H1 (cell line): ENCODE results near the gene DSE. TPM values are rescaled to one million over a fixed set of nuclear protein-coding genes. Genes with fewer than 3 reads are reported as not detected.

Experiments
- CTCF ChIA-PET: fragments of 300-600 bp; sonication (Branson Sonifier 250); formaldehyde crosslinking; loops from one replicate; lab custom pipeline; 2021; ENCODE audit not compliant: partially characterized antibody; lab: Charles Lee
- POLR2A ChIA-PET: fragments of 300-600 bp; sonication (Branson Sonifier 250); formaldehyde crosslinking; loops from one replicate; lab custom pipeline; 2021; ENCODE audit warnings: inconsistent platforms; ENCODE audit not compliant: partially characterized antibody; lab: Charles Lee
- DNase-seq, 2 experiments: peaks; one replicate each; pipeline versions ENCODE4 v3.0.0 to v3.0.0-alpha.2; 2010 to 2022; ENCODE audit warnings: low spot score in 2 of 2, low read depth in 1 of 2, mixed read lengths in 1 of 2
- FAIRE-seq: peaks from 2 replicates; lab custom pipeline; 2011; peaks lifted over from hg19 to GRCh38; lab: Jason Lieb, UNC
- H2AFZ ChIP-seq: 2 replicates; pipeline ENCODE4 v1.8.1; 2012; ENCODE audit warnings: low read length, inconsistent platforms
- H2AK5ac ChIP-seq: 2 replicates; pipeline ENCODE4 v1.6.1; 2013; ENCODE audit warnings: low read depth, low read length
- H2BK120ac ChIP-seq: replicated peaks from 2 replicates; pipeline ENCODE3; 2013; ENCODE audit warnings: low read depth, low read length, inconsistent platforms
- H2BK12ac ChIP-seq: 2 replicates; pipeline ENCODE4 v1.6.1; 2013; ENCODE audit warnings: low read depth, low read length
- H2BK15ac ChIP-seq: 2 replicates; pipeline ENCODE4 v1.6.1; 2013; ENCODE audit warnings: low read length
- H2BK20ac ChIP-seq: 2 replicates; pipeline ENCODE4 v1.6.1; 2013; ENCODE audit warnings: low read length
- H2BK5ac ChIP-seq: 2 replicates; pipeline ENCODE4 v1.6.1; 2013; ENCODE audit warnings: low read depth, low read length
- H3K14ac ChIP-seq: 2 replicates; pipeline ENCODE4 v1.6.1; 2013; ENCODE audit warnings: inconsistent platforms; ENCODE audit not compliant: insufficient read length
- H3K18ac ChIP-seq: 2 replicates; pipeline ENCODE4 v1.6.1; 2013; ENCODE audit warnings: low read length; ENCODE audit errors: extremely low read depth
- H3K23ac ChIP-seq: 2 replicates; pipeline ENCODE4 v1.6.1; 2013; ENCODE audit warnings: inconsistent platforms; ENCODE audit not compliant: insufficient read length
- H3K23me2 ChIP-seq: 2 replicates; pipeline ENCODE4 v1.6.1; 2013; ENCODE audit warnings: low read depth, low read length
- H3K27ac ChIP-seq: 2 replicates; pipeline ENCODE4 v1.6.1; 2011; ENCODE audit warnings: low read depth, low read length, inconsistent platforms
- H3K27me3 ChIP-seq, 4 experiments: replicated peaks in 1 of 4; 1 replicate in 1 of 4; 2 replicates in 3 of 4; pipeline versions ENCODE4 v1.6.1 to v1.8.1; 2011 to 2013; ENCODE audit warnings: low read length in 3 of 4, mild to moderate bottlenecking in 3 of 4, inconsistent platforms in 2 of 4, mixed read lengths in 2 of 4, moderate library complexity in 1 of 4; ENCODE audit not compliant: control insufficient read depth in 3 of 4, insufficient read depth in 3 of 4; ENCODE audit errors: extremely low read depth in 1 of 4
- H3K36me3 ChIP-seq, 4 experiments: 2 replicates each; pipeline versions ENCODE4 v1.6.1 to v1.8.1; 2011 to 2013; ENCODE audit warnings: mild to moderate bottlenecking in 4 of 4, low read length in 3 of 4, moderate library complexity in 2 of 4, control low read depth in 1 of 4, inconsistent platforms in 1 of 4; ENCODE audit not compliant: insufficient read depth in 4 of 4, control insufficient read depth in 2 of 4
- H3K4ac ChIP-seq: replicated peaks from 2 replicates; pipeline ENCODE3; 2013; ENCODE audit warnings: low read length, low read depth, mixed read lengths, inconsistent platforms; ENCODE audit not compliant: insufficient read length
- H3K4me1 ChIP-seq, 4 experiments: replicated peaks in 1 of 4; 1 replicate in 1 of 4; 2 replicates in 3 of 4; pipeline versions ENCODE4 v1.6.1 to v1.8.1; 2011 to 2013; ENCODE audit warnings: low read length in 3 of 4, inconsistent platforms in 2 of 4, mixed read lengths in 1 of 4; ENCODE audit not compliant: insufficient read depth in 4 of 4, control insufficient read depth in 3 of 4
- H3K4me2 ChIP-seq, 2 experiments: 2 replicates each; pipeline versions ENCODE4 v1.6.1 to v1.8.1; 2011 to 2013; ENCODE audit warnings: low read depth in 2 of 2, low read length in 2 of 2, control low read depth in 1 of 2, inconsistent platforms in 1 of 2, mild to moderate bottlenecking in 1 of 2; ENCODE audit not compliant: insufficient read depth in 1 of 2
- H3K4me3 ChIP-seq, 4 experiments: fragments of 200-600, 300-600 bp in 1 of 4; sonication (generic), shearing (Covaris generic), sonication (Bioruptor Twin) in 1 of 4; 2 replicates each; pipeline versions ENCODE4 v1.5.1 to v1.8.1; 2011 to 2016; ENCODE audit warnings: low read length in 4 of 4, low read depth in 3 of 4, control low read depth in 2 of 4, inconsistent platforms in 2 of 4, mild to moderate bottlenecking in 2 of 4, mixed read lengths in 1 of 4, moderate library complexity in 1 of 4; ENCODE audit not compliant: insufficient read depth in 2 of 4; ENCODE audit errors: extremely low read depth in 1 of 4
- H3K56ac ChIP-seq: replicated peaks from 2 replicates; pipeline ENCODE3; 2013; ENCODE audit warnings: low read depth, mild to moderate bottlenecking, mixed read lengths, low read length, inconsistent platforms; ENCODE audit not compliant: insufficient read length
- H3K79me1 ChIP-seq: 2 replicates; pipeline ENCODE4 v1.6.1; 2013; ENCODE audit warnings: low read depth, low read length, control low read depth
- H3K79me2 ChIP-seq, 2 experiments: 2 replicates each; pipeline versions ENCODE4 v1.6.1 to v1.8.1; 2012 to 2013; ENCODE audit warnings: low read length in 2 of 2, mild to moderate bottlenecking in 2 of 2, inconsistent platforms in 1 of 2; ENCODE audit not compliant: insufficient read depth in 2 of 2, control insufficient read depth in 1 of 2
- H3K9ac ChIP-seq, 4 experiments: replicated peaks in 1 of 4; 1 replicate in 1 of 4; 2 replicates in 3 of 4; pipeline versions ENCODE4 v1.6.1 to v1.8.1; 2011 to 2013; ENCODE audit warnings: low read depth in 3 of 4, low read length in 3 of 4, control low read depth in 2 of 4, mild to moderate bottlenecking in 2 of 4, moderate library complexity in 2 of 4, inconsistent platforms in 1 of 4; ENCODE audit errors: extremely low read depth in 1 of 4
- H3K9me3 ChIP-seq, 2 experiments: 2 replicates each; pipeline versions ENCODE4 v1.6.1 to v1.8.1; 2012 to 2013; ENCODE audit warnings: mild to moderate bottlenecking in 2 of 2, moderate library complexity in 2 of 2, control low read depth in 1 of 2, inconsistent platforms in 1 of 2, low read depth in 1 of 2, low read length in 1 of 2, mixed read lengths in 1 of 2; ENCODE audit not compliant: insufficient read depth in 2 of 2
- H4K20me1 ChIP-seq, 2 experiments: replicated peaks in 1 of 2; 2 replicates each; pipeline versions ENCODE3 to v1.8.1; 2011 to 2013; ENCODE audit warnings: inconsistent platforms in 2 of 2, low read length in 2 of 2, mild to moderate bottlenecking in 1 of 2; ENCODE audit not compliant: insufficient read depth in 2 of 2, control insufficient read depth in 1 of 2
- H4K5ac ChIP-seq: 2 replicates; pipeline ENCODE4 v1.6.1; 2013; ENCODE audit warnings: low read length, low read depth, mixed read lengths, inconsistent platforms; ENCODE audit not compliant: insufficient read length
- H4K8ac ChIP-seq: 2 replicates; pipeline ENCODE4 v1.8.0; 2013; ENCODE audit warnings: mild to moderate bottlenecking, moderate library complexity, low read length, inconsistent platforms; ENCODE audit not compliant: insufficient read depth; ENCODE audit errors: extremely low read depth
- H4K91ac ChIP-seq: replicated peaks from 2 replicates; pipeline ENCODE3; 2013; ENCODE audit warnings: low read length, mixed read lengths, inconsistent platforms; ENCODE audit not compliant: insufficient read length
- EGR1 ChIP-seq: IDR thresholded peaks from 2 replicates; pipeline ENCODE4 v1.6.1; 2011; ENCODE audit warnings: low read depth, low read length, borderline replicate concordance
- HDAC2 ChIP-seq, 2 experiments: fragments of 300-600 bp in 1 of 2; sonication (generic) in 1 of 2; IDR thresholded peaks; 2 replicates each; pipeline ENCODE4 v1.6.1; 2011 to 2012; ENCODE audit warnings: low read depth in 2 of 2, low read length in 2 of 2, mild to moderate bottlenecking in 2 of 2, moderate library complexity in 2 of 2, borderline replicate concordance in 1 of 2, inconsistent platforms in 1 of 2
- RFX5 ChIP-seq: IDR thresholded peaks from 2 replicates; pipeline ENCODE4 v1.6.1; 2011; ENCODE audit warnings: low read depth, low read length, improper control_type of control experiment, borderline replicate concordance
- SIN3A ChIP-seq, 2 experiments: IDR thresholded peaks in 1 of 2; conservative IDR thresholded peaks in 1 of 2; 2 replicates each; pipeline ENCODE4 v1.6.1; 2011 to 2012; ENCODE audit warnings: low read length in 2 of 2, improper control_type of control experiment in 1 of 2, low read depth in 1 of 2, mild to moderate bottlenecking in 1 of 2
- SUZ12 ChIP-seq: fragments of 200-600 bp; sonication (generic); IDR thresholded peaks from 2 replicates; pipeline ENCODE4 v1.6.1; 2012; ENCODE audit warnings: mild to moderate bottlenecking, inconsistent platforms, low read length, moderate library complexity, mixed read lengths
- WGBS, 2 experiments: shearing (Covaris generic) in 1 of 2; methylation state at CpG; one replicate each; pipeline versions ENCODE4 v1.1.6 to v1.1.7; 2013 to 2015; ENCODE audit warnings: low lambda C conversion rate in 2 of 2, mixed read lengths in 2 of 2, inconsistent platforms in 1 of 2, low coverage in 1 of 2, missing lambda C conversion rate in 1 of 2; ENCODE audit not compliant: insufficient replicate concordance in 2 of 2, insufficient coverage in 1 of 2, insufficient read length in 1 of 2; ENCODE audit errors: extremely low coverage in 1 of 2, missing lambda C conversion rate in 1 of 2; 5-methylcytosine and 5-hydroxymethylcytosine counted together
- polyA plus RNA-seq, 7 experiments: library from polyadenylated mRNA; depleted of rRNA in 3 of 7; stranded (reverse) in 5 of 7; unstranded in 2 of 7; fragments of >200 nt in 5 of 7; fragments of 200-250 nt in 2 of 7; gene quantifications; 1 replicate in 5 of 7; 2 replicates in 1 of 7; 4 replicates in 1 of 7; pipeline versions ENCODE4 v1.2.1 to v1.2.3, GENCODE V29; 2011 to 2013; ENCODE audit warnings: missing spikeins in 2 of 7, mixed read lengths in 2 of 7
- total RNA-seq: library from RNA; stranded (reverse); fragmentation: NEBNext Ultra II Directional; extraction: Animal tissue kit (Norgen Biotek cat#: 25700); gene quantifications from 2 replicates; pipeline ENCODE4 v1.2.1, GENCODE V29; 2021

The DSE gene
- total and polyA plus RNA-seq, 2 of the 8 experiments (the other 6 are each of a cell fraction or from before 2014, with no cell fraction given) = 32.5 to 94.4 TPM

DNA sequence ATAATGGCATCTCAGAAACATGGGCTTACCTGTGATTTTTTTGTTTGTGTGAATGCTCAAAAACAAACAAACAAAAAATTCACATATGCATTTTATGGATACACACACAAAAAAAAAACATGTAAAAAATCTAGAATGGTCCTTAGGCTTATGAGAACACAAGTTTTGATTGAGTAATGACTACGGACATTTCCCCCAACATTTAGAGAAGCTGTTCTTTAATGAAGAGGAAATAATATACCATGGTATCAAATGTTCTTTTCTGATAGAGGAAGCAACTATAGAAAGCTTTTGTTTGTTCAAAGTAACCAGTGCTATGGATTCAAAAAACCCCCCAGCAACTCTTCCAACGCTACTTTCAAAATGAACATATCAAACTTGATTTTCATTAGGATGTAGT lies 81.8 kb downstream of the DSE start:
- H4K91ac ChIP-seq = no peak overlapping the region
- no peaks in the 10 kb centered on the region for H3K9me3 ChIP-seq
- no peaks in the 10 kb centered on the region for H3K36me3 ChIP-seq
- no peaks in the 10 kb centered on the region for H3K79me1 ChIP-seq
- H3K18ac ChIP-seq = no peak overlapping the region
- no peak overlapping the region for H3K4me3 ChIP-seq
- no peak overlapping the region for H3K4ac ChIP-seq
- TF ChIP-seq HDAC2 (IDR thresholded peaks at IDR 0.05; ENCODE audit: borderline replicate concordance in 1 of 2, low read depth in 2 of 2, low read length in 2 of 2) = no peak
- TF ChIP-seq EGR1 = no peak
- TF ChIP-seq RFX5 = no peak
- TF ChIP-seq SUZ12 = no peak
- TF ChIP-seq SIN3A (conservative IDR thresholded peaks at IDR 0.05 in 1 of 2, IDR thresholded peaks at IDR 0.05 in 1 of 2; ENCODE audit: low read depth in 1 of 2, low read length in 2 of 2) = no peak
- TF ChIP-seq, all 59 proteins: peak for 0
- 98% methylated on average over 2 of the region's 2 CpGs; no CpG with 5 or more reads in 1 of the 2 experiments for WGBS, 2 experiments
- ChIA-PET POLR2A (no interaction called here), CTCF (interaction anchor here (0.8 to 3.4 kb wide), 6 partner anchors 9 to 162 kb away, joined by 3 to 23 read pairs (median 3); no protein-coding TSS in a partner anchor)
- Histone ChIP-seq H3K9ac (no peak overlapping the region), H2BK5ac (no peak overlapping the region), H2BK12ac (no peak overlapping the region), H4K20me1 (no peaks in the 10 kb centered on the region), H3K27me3 (no peaks in the 10 kb centered on the region), H2AK5ac (no peak overlapping the region), H2AFZ (no peak overlapping the region), H3K14ac (no peak overlapping the region), H3K56ac (no peak overlapping the region), H3K79me2 (no peaks in the 10 kb centered on the region), H3K23me2 (no peaks in the 10 kb centered on the region; the same call in 1 of the 2 replicates), H4K5ac (no peak overlapping the region), H3K27ac (no peak overlapping the region), H4K8ac (no peak overlapping the region), H2BK20ac (no peak overlapping the region), H2BK15ac (no peak overlapping the region), H3K23ac (no peak overlapping the region), H3K4me1 (peaks cover 0 to 2% (median 0%) of the 10 kb centered on the region in 4 experiments; a peak in 1 of 7 replicates), H3K4me2 (no peak overlapping the region), H2BK120ac (no peak overlapping the region)
- FAIRE-seq = no peak
- DNase-seq = no peak
